HG03469 (cell line): ENCODE measurements around the gene KLLN.
"Not testable (repeated sequence)": the region's sequence is repeated elsewhere in the genome, so short reads cannot be mapped to it uniquely, and the experiment has no call there.

ENCODE experiments used
- ATAC-seq: cut with Tn5 transposase; IDR thresholded peaks from one replicate; pipeline ENCODE4 v1.9.1; 2021; ENCODE audit warnings: mild to moderate bottlenecking, moderate library complexity, moderate number of reproducible peaks; ENCODE audit not compliant: unreplicated experiment

The KLLN gene, protein sequence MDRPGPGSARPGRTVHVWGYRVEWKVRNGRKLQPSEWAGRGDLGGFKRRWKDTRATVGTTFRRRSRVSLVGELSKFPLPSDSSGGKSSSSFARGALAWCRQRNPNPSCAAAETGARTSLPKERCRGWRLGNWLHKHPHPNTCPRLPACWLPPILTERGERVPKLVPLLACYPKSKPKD

DNA sequence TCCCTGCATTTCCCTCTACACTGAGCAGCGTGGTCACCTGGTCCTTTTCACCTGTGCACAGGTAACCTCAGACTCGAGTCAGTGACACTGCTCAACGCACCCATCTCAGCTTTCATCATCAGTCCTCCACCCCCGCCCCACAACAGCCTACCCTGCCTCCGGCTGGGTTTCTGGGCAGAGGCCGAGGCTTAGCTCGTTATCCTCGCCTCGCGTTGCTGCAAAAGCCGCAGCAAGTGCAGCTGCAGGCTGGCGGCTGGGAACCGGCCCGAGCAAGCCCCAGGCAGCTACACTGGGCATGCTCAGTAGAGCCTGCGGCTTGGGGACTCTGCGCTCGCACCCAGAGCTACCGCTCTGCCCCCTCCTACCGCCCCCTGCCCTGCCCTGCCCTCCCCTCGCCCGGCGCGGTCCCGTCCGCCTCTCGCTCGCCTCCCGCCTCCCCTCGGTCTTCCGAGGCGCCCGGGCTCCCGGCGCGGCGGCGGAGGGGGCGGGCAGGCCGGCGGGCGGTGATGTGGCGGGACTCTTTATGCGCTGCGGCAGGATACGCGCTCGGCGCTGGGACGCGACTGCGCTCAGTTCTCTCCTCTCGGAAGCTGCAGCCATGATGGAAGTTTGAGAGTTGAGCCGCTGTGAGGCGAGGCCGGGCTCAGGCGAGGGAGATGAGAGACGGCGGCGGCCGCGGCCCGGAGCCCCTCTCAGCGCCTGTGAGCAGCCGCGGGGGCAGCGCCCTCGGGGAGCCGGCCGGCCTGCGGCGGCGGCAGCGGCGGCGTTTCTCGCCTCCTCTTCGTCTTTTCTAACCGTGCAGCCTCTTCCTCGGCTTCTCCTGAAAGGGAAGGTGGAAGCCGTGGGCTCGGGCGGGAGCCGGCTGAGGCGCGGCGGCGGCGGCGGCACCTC lies at the start of gene KLLN, which contains the start of gene PTEN:
Gene KLLN, minus strand, starts transcription at position 481 of the 891 bp plus-strand sequence. CDS start 1,046 bp downstream, outside the sequence.
Gene PTEN, plus strand, starts transcription at position 573 of the 891 bp plus-strand sequence. CDS start 845 bp downstream, outside the sequence.
- ATAC-seq: no peak

- ATAC-seq: not testable (repeated sequence)
These were observed 40.1 kb upstream of the KLLN start for GRCh38 chr10:87903396-87903795.

GRCh38 chr10:87897957-87898356 lies 34.6 kb upstream of the KLLN start:
- not testable (repeated sequence) for ATAC-seq

DNA sequence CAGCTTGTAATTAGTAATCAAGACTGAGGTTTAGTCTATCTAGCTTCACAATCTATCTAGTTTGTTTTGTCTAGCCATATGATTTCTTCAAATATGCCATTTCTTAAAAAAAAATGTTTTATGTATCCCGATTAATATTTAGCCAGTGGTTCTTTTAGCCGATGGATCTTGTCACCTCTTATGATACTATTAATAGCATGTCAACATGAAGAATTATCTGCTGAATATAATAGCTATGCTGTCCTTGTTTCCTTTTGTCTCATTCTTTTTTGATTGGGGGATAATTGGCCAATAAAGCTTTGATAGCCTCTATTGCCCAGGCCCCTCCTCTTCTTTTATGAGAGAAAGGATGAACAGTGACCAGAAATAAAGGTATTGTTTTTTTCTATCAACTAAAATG lies 32.9 kb upstream of the KLLN start:
- ATAC-seq: no peak

DNA sequence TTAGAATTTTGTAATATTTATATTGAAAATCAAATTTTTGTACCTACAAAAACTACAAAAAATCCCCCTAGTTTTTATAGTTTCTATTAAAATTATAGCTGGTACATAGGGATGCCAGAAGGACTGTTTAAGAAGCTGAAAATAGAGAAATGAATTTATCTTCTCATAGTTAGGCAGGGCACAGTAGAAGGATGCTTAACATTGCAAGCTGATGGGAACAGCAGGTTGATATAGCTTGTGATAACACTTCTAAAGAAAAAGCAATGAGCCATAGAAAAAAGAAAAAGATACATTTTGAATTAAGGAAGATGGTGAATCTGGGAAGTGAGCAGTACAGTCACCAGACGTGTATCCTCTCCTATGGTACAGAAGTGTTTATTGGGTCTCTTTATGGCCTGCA lies 32.1 kb upstream of the KLLN start:
- ATAC-seq: no peak

- no peak for ATAC-seq
These were observed 24.4 kb upstream of the KLLN start for GRCh38 chr10:87887548-87888289.

DNA sequence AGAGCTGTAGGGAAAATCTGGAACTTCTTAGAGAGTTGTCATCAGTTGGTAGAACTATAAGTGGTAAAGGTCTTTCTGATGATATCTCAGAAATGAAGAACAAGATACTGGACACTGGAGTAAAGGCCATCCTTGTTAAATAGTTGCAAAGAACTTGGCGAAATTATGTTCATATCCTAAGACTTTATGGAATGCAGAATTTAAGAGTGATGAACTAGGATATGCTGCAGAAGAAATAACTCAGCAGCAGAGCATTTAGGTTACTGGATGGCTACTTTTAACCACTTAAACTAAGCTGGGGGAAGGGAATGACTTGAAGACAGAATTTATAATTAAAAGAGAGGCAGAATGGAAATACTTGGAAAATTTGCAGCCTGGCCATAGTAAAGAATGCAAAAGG lies 23.8 kb upstream of the KLLN start:
- ATAC-seq: no peak

- ATAC-seq: no peak
These were observed 23.3 kb upstream of the KLLN start for GRCh38 chr10:87886635-87887034.

GRCh38 chr10:87882555-87883294 lies 19.4 kb upstream of the KLLN start:
- no peak for ATAC-seq

GRCh38 chr10:87881373-87882059 lies 18.2 kb upstream of the KLLN start:
- ATAC-seq: not testable (repeated sequence)

- ATAC-seq: no peak
These were observed 17.0 kb upstream of the KLLN start for GRCh38 chr10:87880336-87880735.

DNA sequence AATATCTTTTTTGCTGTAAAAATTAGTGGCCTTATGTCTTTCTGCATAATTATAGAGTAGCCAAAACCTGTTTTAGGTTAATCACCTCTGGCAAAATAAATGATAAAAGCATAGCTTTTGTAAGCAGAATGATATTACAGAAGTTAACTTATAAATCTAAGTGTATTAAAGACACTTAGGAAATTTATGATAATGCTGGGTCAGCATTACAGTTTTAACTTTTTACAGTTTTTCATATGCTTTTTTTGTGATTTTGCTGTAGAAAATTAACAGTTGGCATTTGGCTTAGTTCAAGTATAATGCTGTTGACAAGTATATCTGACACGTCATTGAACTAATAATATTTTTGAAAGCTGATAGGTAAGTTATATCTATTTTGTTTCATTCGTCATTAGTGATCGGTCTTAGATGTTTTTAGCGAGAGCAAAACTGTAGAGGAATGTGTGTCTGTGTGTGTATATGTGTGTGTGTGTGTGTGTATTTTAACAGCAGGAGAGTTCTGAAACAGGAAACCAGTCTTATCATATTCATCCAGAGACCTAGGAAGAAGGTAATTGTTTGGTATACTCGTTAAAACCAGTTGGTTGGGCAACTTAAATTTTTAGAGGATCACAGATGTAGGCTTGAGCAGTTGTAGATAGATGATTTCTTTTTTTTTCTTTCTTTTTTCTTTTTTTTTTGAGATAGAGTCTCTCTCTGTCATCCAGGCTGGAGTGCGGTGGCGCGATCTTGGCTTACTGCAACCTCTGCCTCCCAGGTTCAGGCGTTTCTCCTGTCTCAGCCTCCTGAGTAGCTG lies 15.5 kb upstream of the KLLN start:
- no peak for ATAC-seq

DNA sequence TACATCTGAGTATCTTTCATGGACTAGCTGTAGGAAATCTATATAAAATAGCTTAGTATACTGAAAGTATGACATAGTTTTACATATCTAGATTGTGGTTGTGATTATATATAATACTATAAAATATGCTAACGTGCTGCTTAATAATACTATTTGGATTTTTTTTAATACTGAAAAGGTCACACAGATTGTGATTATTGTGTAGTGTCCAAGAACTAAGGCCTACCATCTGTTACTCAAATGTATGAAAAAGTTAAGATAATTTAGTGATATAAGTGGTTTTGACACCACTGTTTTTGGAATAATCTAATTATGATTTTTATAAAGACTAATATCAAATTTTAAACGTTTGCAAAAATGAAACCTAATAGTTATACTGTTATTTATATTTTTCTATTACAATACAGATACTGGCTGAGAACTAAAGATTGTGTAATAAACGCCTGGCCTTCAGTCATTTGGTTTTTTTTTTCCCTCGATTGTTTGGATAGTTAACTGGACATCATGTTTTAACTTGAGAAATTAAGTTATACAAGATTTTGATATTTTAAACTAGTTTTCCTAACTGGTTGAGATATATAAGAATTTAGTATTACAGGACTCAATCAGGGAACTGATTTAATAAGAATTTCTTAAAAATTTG lies 12.7 kb upstream of the KLLN start:
- ATAC-seq: no peak

DNA sequence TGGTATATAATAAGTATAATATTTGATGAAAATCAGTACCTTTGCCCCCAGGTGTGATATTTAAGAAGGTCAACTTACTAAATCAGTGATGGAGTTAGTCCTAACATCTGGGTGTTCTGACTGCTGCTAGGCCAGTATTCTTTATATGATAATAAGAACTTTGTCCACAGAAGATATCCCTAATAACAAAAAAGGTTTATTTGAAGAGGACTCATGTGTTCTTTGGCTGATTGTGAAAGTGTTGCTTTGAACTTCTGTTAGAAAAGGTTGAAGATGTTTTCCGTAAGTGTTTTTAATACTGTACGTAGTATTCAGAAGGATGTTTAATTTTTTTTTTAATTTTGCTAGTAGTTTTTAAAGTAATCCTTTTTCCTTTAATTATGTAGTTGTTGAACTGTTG lies 10.3 kb upstream of the KLLN start:
- no peak for ATAC-seq

DNA sequence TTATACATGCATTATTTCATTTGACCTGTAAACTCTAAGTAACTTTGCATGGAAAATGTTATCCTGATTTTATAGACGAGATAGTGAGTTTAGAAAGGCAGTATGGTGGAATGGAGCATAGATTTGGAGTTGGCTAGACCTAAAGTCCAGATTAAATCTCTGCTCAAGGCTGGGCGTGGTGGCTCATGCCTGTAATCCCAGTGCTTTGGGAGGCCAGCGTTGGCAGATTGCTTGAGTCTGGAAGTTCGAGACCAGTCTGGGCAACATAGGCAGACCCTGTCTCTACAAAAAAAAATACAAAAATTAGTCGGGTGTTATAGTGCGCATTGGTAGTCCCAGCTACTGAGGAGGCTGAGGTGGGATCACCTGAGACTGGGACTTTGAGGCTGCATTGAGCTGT lies 9.5 kb upstream of the KLLN start:
- no peak for ATAC-seq

DNA sequence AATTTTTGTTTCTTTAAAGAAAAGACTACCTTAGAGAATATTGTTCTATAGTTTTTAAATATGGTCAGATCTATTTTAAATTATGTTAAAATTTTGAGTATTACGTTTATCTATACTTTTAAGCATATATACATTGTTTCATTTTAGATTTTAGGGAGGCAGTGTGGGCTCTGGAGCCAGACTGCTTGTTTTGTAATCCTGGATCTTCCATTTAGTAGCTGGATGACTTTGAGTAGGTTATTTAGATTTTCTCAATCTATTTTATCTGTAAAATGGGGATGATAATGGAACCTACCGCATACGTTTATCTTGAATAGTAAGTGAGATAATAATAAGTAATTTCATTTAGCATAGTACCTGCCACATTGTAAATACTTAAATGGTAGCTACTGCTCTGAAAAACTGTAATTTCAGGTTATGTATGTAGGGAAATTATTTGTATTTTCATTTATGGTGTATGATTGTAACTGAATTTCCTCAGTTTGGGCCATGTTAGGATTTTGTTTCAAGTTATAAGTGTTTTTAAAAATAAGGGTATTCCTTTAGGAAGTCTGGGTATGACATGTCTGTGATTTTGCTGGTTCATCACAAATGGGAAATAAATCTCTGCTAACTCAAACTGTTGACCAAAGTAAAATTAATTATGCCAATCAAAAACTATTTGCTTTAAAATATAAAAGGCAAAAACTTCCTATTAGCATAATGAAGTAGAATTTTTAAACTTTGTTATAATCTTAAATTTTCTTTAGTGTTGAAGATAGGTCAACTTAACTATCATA lies 6.6 kb upstream of the KLLN start:
- no peak for ATAC-seq

DNA sequence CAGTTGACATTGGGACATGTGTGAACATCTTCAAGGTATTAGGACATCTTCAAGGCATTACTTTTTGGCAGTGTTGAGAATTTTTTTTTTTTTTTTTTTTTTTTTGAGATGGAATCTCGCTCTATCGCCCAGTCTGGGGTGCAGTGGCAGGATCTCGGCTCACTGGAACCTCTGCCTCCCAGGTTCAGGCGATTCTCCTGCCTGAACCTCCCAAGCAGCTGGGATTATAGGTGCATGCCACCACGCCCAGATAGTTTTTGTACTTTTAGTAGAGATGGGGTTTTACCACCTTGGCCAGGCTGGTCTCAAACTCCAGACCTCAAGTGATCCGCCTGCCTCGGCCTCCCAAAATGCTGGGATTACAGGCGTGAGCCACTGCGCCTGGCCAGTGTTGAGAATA lies 5.8 kb upstream of the KLLN start:
- ATAC-seq: not testable (repeated sequence)

DNA sequence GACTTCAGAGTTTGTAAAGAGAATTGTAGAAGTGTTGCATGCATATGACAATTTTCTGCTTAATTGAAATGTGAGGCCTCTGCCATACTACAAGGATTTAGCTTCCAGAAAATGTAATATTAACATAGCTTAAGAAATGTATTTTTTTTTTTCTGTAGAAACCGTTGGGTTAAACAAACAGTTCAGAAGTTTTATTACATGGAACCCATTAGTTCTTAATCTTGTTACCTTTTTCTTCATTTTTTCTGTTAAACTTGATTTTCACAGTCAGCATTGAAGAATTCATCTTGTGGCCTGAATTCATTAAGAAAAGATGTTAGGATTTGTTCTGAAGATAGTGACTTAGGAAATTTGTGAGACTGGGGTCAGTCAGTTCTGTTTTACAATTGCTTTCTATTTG lies 4.9 kb upstream of the KLLN start:
- ATAC-seq: no peak
